ENCODE results near the gene RPSA. TPM values are rescaled to one million over a fixed set of nuclear protein-coding genes. Genes with fewer than 3 reads are reported as not detected.
A peak's percentile ranks its signal among the peaks of the same experiment; 100 is the strongest.

Gene RPSA
- total and polyA plus RNA-seq, 9 of the 15 experiments (the other 6 are each of a cell fraction or from before 2014, with no cell fraction given) = 2,290 to 4,272 (median 2,730) TPM

DNA sequence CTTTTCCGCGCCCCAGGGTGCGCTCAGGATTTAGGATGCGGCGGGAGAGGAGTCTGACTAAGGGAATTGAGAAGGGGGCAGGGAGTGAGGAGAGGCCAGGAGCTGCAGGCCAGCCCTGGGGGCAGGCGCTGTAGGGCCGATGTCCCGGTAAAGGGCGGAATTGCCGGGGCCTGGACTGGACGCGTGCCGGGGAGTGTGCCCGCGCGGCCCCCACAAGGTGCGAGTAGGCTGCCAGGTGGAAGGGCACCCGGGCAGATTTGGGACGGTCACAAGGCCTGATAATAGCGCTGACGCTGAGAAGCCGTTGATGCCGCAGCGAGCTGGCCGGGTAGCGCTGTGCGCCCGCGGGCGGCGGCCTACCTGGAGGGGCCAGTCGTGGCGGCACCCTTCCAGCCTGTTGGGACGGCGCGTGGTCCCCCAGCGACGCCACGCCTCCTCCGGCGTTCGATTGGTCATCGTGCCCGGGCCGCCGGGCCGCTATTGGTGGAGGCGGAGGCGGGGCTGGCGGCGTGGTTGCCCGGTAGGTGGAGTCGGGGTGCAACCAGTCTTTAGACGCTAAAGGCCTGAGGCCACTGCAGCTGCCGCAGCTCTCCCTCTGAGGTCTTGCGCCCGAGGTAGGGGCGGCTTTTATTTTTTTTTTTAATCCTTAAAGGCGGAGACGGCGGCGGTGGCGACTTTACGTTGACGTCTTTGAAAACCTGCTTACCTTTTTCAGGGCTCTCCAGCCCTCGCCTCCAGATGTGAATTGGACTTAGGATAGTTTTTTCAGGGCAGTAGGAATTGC, 22.4 kb upstream of the RPSA start (continued):
- TF ChIP-seq STAG1 (CRISPR knock-in tag; IDR thresholded peaks at IDR 0.05; ENCODE audit: borderline replicate concordance) = peak; percentile 32; the same call in 1 of the 2 replicates
- TF ChIP-seq SOX6 (IDR thresholded peaks at IDR 0.05) = no peak
- no peak for TF ChIP-seq ZNF778 (CRISPR knock-in tag; IDR thresholded peaks at IDR 0.05)
- no peak for TF ChIP-seq ZNF197 (CRISPR knock-in tag; IDR thresholded peaks at IDR 0.05; ENCODE audit: low read depth)
- TF ChIP-seq, protein P1, sequence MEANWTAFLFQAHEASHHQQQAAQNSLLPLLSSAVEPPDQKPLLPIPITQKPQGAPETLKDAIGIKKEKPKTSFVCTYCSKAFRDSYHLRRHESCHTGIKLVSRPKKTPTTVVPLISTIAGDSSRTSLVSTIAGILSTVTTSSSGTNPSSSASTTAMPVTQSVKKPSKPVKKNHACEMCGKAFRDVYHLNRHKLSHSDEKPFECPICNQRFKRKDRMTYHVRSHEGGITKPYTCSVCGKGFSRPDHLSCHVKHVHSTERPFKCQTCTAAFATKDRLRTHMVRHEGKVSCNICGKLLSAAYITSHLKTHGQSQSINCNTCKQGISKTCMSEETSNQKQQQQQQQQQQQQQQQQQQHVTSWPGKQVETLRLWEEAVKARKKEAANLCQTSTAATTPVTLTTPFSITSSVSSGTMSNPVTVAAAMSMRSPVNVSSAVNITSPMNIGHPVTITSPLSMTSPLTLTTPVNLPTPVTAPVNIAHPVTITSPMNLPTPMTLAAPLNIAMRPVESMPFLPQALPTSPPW (CRISPR knock-in tag; IDR thresholded peaks at IDR 0.05) = peak; percentile 58

DNA sequence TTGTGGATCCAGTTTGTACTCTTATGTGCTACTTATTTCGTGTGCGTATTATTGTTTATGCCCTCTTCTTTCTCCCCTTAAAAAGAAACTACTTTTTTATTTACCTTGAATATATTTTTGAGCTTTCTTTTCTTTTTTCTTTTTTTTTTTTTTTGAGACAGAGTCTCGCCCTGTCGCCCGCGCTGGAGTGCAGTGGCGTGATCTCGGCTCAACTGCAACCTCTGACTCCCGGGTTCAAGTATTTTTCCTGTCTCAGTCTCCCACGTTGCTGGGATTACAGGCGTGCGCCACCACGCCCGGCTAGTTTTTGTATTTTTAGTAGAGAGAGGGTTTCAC, 21.9 kb upstream of the RPSA start:
- FAIRE-seq = no peak
- peak overlapping the region; percentile 14; the same call in 1 of the 3 replicates for H3K27ac ChIP-seq (ENCODE audit: extremely low read depth, low read depth, low read length)
- peaks cover 27% of the 10 kb centered on the region for H4K20me1 ChIP-seq (replicated peaks; ENCODE audit: control insufficient read depth, insufficient read depth, low read length)
- H3K79me2 ChIP-seq (ENCODE audit: control insufficient read depth, insufficient read depth, low read length) = peaks cover 65% of the 10 kb centered on the region
- peak overlapping the region; percentile 76 for H3K4me2 ChIP-seq (ENCODE audit: insufficient read depth, low read length)
- WGBS (ENCODE audit: insufficient coverage, low coverage, missing lambda C conversion rate) = 10% methylated on average over 13 of the region's 14 CpGs
- BruUV-seq (replicated peaks) = no TSS peak
- H3K9ac ChIP-seq (ENCODE audit: insufficient read depth in 1 of 2, low read depth in 2 of 2, low read length in 2 of 2) = peak overlapping the region; percentile 56 to 94; a peak in 3 of 4 replicates
- no peak for DNase-seq (ENCODE audit: extremely low read depth in 1 of 4, low spot score in 3 of 4)
- no peaks in the 10 kb centered on the region for H3K9me3 ChIP-seq (replicated peaks; ENCODE audit: control insufficient read depth, insufficient read depth, low read depth, low read length)
- H3K36me3 ChIP-seq (ENCODE audit: control insufficient read depth, insufficient read depth, low read length) = peaks cover 17% of the 10 kb centered on the region
- POLR2A ChIA-PET = interaction anchor here (0.6 to 2.1 kb wide), 8 partner anchors 9 to 925 kb away, joined by 3 to 17 read pairs (median 4); partner anchors contain the start of genes EIF1B and RPSA
- peaks cover 3 to 4% of the 10 kb centered on the region in 2 experiments; a peak in 2 of 5 replicates for H3K27me3 ChIP-seq (ENCODE audit: control insufficient read depth in 2 of 2, insufficient read depth in 2 of 2, low read length in 2 of 2)
- H3K4me1 ChIP-seq (replicated peaks in 1 of 2; ENCODE audit: control insufficient read depth in 2 of 2, insufficient read depth in 2 of 2, low read length in 2 of 2) = peaks cover 51 to 52% of the 10 kb centered on the region in 2 experiments
- CTCF ChIA-PET (ENCODE audit: low intra/inter-chr PET ratio) = interaction anchor here (0.6 to 0.7 kb wide), 2 partner anchors 27 to 553 kb away, joined by 3 to 5 read pairs; no protein-coding TSS in a partner anchor
- in situ Hi-C loops (cut with MboI) (loop anchor here (10.0 kb wide), 1 partner anchor 260 kb away; no protein-coding TSS in a partner anchor), intact Hi-C loops (cut with micrococcal nuclease) (loop anchor here (10.0 kb wide), 1 partner anchor 1070 kb away; the partner anchor contains the start of gene RPL14)
- no peak overlapping the region for H2AFZ ChIP-seq (ENCODE audit: low read depth, low read length)
- peak overlapping the region; percentile 69 for H3K4me3 ChIP-seq
- ATAC-seq = no peak
- H3K9me1 ChIP-seq (ENCODE audit: control insufficient read depth, insufficient read depth, low read length) = peaks cover 11% of the 10 kb centered on the region
- TF ChIP-seq SLC30A9 (CRISPR knock-in tag; IDR thresholded peaks at IDR 0.05) = no peak
- no peak for TF ChIP-seq ZNF354B (CRISPR knock-in tag; IDR thresholded peaks at IDR 0.05)
- TF ChIP-seq, protein P2, sequence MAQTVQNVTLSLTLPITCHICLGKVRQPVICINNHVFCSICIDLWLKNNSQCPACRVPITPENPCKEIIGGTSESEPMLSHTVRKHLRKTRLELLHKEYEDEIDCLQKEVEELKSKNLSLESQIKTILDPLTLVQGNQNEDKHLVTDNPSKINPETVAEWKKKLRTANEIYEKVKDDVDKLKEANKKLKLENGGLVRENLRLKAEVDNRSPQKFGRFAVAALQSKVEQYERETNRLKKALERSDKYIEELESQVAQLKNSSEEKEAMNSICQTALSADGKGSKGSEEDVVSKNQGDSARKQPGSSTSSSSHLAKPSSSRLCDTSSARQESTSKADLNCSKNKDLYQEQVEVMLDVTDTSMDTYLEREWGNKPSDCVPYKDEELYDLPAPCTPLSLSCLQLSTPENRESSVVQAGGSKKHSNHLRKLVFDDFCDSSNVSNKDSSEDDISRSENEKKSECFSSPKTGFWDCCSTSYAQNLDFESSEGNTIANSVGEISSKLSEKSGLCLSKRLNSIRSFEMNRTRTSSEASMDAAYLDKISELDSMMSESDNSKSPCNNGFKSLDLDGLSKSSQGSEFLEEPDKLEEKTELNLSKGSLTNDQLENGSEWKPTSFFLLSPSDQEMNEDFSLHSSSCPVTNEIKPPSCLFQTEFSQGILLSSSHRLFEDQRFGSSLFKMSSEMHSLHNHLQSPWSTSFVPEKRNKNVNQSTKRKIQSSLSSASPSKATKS (CRISPR knock-in tag; IDR thresholded peaks at IDR 0.05) = no peak
- no peak for TF ChIP-seq MTF1 (CRISPR knock-in tag; IDR thresholded peaks at IDR 0.05; ENCODE audit: borderline replicate concordance)
- TF ChIP-seq, protein P3, sequence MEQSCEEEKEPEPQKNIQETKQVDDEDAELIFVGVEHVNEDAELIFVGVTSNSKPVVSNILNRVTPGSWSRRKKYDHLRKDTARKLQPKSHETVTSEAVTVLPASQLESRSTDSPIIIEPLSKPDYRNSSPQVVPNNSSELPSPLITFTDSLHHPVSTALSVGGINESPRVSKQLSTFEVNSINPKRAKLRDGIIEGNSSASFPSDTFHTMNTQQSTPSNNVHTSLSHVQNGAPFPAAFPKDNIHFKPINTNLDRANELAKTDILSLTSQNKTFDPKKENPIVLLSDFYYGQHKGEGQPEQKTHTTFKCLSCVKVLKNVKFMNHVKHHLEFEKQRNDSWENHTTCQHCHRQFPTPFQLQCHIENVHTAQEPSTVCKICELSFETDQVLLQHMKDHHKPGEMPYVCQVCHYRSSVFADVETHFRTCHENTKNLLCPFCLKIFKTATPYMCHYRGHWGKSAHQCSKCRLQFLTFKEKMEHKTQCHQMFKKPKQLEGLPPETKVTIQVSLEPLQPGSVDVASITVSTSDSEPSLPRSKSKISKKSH (CRISPR knock-in tag; IDR thresholded peaks at IDR 0.05) = no peak
- TF ChIP-seq, protein P4, sequence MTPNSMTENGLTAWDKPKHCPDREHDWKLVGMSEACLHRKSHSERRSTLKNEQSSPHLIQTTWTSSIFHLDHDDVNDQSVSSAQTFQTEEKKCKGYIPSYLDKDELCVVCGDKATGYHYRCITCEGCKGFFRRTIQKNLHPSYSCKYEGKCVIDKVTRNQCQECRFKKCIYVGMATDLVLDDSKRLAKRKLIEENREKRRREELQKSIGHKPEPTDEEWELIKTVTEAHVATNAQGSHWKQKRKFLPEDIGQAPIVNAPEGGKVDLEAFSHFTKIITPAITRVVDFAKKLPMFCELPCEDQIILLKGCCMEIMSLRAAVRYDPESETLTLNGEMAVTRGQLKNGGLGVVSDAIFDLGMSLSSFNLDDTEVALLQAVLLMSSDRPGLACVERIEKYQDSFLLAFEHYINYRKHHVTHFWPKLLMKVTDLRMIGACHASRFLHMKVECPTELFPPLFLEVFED (CRISPR knock-in tag; conservative IDR thresholded peaks at IDR 0.05) = no peak
- TF ChIP-seq, protein P5, sequence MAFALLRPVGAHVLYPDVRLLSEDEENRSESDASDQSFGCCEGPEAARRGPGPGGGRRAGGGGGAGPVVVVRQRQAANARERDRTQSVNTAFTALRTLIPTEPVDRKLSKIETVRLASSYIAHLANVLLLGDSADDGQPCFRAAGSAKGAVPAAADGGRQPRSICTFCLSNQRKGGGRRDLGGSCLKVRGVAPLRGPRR (CRISPR knock-in tag; IDR thresholded peaks at IDR 0.05) = no peak
- TF ChIP-seq SMARCA4 (IDR thresholded peaks at IDR 0.05) = 0 out of 2 replicates have a peak, but pooled peaks have one; percentile 7
